ENCODE results near the gene PKIB. TPM values are rescaled to one million over a fixed set of nuclear protein-coding genes. Genes with fewer than 3 reads are reported as not detected.

PKIB gene
- total RNA-seq, 1 donor from 2014 or later = not detected

DNA sequence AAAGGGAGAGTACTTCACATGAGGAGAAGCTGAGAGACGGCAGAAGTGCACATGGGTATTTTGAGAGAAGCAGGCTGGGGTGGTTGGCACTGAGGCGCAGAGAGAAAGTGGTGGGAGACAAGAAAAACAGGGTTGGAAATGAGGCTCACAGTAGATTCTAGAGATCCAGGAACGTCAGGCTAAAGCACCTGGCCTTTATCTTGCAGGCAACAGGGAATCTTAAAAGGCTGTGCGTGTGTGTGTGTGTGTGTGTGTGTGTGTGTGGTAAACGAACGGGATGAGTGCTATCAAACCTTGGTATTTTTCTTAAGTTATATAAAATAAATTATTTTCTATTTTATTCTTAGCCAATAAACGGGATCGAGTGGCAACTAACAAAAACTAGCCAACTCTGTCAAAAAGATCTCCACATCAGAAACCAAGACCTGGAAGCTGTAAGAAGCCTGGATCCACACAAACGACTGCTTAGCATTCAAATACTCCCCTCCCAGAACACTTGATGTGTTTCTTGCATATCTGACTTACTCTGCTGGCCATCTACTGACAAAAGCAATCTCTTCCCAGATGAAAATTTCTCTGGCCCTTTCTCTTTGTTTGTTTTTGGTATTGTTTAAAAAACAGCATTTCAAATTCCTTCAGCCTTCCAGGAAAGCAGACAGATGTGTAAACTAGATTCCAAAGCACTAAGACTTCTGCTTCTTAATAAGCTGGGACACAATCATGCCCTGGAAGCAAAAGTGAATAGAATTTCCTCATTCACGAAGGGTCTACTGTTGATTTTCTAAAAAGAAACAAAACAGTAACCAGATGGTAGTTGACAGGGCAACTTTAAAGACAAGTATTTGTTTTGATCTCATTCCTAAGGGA is 124.6 kb downstream of the PKIB start:
- TF ChIP-seq, protein P1, sequence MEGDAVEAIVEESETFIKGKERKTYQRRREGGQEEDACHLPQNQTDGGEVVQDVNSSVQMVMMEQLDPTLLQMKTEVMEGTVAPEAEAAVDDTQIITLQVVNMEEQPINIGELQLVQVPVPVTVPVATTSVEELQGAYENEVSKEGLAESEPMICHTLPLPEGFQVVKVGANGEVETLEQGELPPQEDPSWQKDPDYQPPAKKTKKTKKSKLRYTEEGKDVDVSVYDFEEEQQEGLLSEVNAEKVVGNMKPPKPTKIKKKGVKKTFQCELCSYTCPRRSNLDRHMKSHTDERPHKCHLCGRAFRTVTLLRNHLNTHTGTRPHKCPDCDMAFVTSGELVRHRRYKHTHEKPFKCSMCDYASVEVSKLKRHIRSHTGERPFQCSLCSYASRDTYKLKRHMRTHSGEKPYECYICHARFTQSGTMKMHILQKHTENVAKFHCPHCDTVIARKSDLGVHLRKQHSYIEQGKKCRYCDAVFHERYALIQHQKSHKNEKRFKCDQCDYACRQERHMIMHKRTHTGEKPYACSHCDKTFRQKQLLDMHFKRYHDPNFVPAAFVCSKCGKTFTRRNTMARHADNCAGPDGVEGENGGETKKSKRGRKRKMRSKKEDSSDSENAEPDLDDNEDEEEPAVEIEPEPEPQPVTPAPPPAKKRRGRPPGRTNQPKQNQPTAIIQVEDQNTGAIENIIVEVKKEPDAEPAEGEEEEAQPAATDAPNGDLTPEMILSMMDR (IDR thresholded peaks at IDR 0.05) = no peak
- intact Hi-C loops (cut with DNase I) = loop anchor here (5.0 kb wide), 1 partner anchor 583 kb away; no protein-coding TSS in a partner anchor
- Histone ChIP-seq H3K27me3 (no peaks in the 10 kb centered on the region), H3K27ac (no peak overlapping the region), H3K4me3 (no peak overlapping the region), H3K4me1 (no peaks in the 10 kb centered on the region), H3K9me3 (no peaks in the 10 kb centered on the region), H3K36me3 (no peaks in the 10 kb centered on the region)
- DNase-seq (ENCODE audit: low spot score in 2 of 2) = no peak

DNA sequence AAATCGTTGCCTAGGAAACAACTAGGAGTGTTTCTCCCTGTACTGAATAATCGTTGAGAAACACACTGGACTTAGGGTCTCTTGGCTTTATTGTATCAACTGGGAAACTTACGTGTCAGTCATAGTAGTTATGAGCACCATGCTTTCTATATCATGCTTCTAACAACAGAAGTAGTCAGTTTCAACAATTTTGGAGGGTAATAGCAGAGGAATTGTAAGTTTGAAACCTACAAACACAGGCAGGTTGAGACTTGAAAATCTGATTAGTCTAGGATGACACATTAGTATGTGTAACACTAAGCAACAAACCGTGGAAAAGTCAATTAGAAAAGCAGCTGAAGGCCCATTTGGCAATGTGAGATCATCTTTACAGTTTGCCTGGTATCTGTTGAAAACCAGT is 125.4 kb downstream of the PKIB start:
- no peak for DNase-seq (ENCODE audit: low spot score in 2 of 2)
- Histone ChIP-seq H3K4me3 (no peak overlapping the region), H3K27ac (no peak overlapping the region), H3K27me3 (no peaks in the 10 kb centered on the region), H3K4me1 (no peaks in the 10 kb centered on the region), H3K36me3 (no peaks in the 10 kb centered on the region), H3K9me3 (no peaks in the 10 kb centered on the region)
- intact Hi-C loops (cut with DNase I) = no loop called here
- TF ChIP-seq, protein P1 (IDR thresholded peaks at IDR 0.05) = no peak

DNA sequence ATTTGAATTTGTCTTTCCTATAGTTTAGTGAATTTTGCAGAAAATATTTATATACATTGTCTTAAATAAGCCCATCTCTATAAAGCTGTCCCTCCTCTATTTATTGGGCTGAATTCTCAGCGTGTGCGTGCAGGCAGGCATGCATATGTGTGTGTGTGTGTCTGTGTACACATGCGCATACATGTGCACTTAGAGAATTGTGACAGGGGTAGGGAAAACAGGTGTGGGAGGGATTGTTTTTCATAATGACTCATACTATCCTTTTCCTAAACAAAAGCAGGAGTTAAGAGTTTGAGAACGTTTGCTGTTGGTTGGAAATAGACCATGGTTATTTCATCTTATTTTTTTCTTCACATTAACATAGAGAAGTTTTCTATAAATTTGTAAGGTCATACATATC is 126.0 kb downstream of the PKIB start:
- intact Hi-C loops (cut with DNase I) = no loop called here
- H3K9me3 ChIP-seq = no peaks in the 10 kb centered on the region
- H3K4me3 ChIP-seq = no peak overlapping the region
- no peak overlapping the region for H3K27ac ChIP-seq
- H3K27me3 ChIP-seq = no peaks in the 10 kb centered on the region
- TF ChIP-seq, protein P1 (IDR thresholded peaks at IDR 0.05) = no peak
- no peaks in the 10 kb centered on the region for H3K36me3 ChIP-seq
- no peaks in the 10 kb centered on the region for H3K4me1 ChIP-seq
- no peak for DNase-seq (ENCODE audit: low spot score in 2 of 2)

GRCh38 chr6:122736616-122737015 is 126.4 kb downstream of the PKIB start:
- DNase-seq (ENCODE audit: low spot score in 2 of 2) = no peak
- Histone ChIP-seq H3K9me3 (no peaks in the 10 kb centered on the region), H3K4me1 (no peaks in the 10 kb centered on the region), H3K27ac (no peak overlapping the region), H3K4me3 (no peak overlapping the region), H3K36me3 (no peaks in the 10 kb centered on the region), H3K27me3 (no peaks in the 10 kb centered on the region)
- intact Hi-C loops (cut with DNase I) = no loop called here
- TF ChIP-seq, protein P1 (IDR thresholded peaks at IDR 0.05) = no peak

- intact Hi-C loops (cut with DNase I) = no loop called here
- H3K27ac ChIP-seq = no peak overlapping the region
- TF ChIP-seq, protein P1 (IDR thresholded peaks at IDR 0.05) = no peak
- no peaks in the 10 kb centered on the region for H3K4me1 ChIP-seq
- no peaks in the 10 kb centered on the region for H3K27me3 ChIP-seq
- no peaks in the 10 kb centered on the region for H3K36me3 ChIP-seq
- no peak overlapping the region for H3K4me3 ChIP-seq
- DNase-seq (ENCODE audit: low spot score in 2 of 2) = no peak
- H3K9me3 ChIP-seq = no peaks in the 10 kb centered on the region
Observed at GRCh38 chr6:122740091-122740490, 129.9 kb downstream of the PKIB start.
